Esophagus squamous epithelium (tissue), 4 donors: Measurements from ENCODE around the gene INSIG2.

Experiments
- POLR2A ChIP-seq, 4 donors: fragments of 450-650 bp; IDR thresholded peaks; one replicate each; pipeline ENCODE4 v1.6.1; 2017; ENCODE audit warnings: antibody characterized with exemption in 4 of 4, mild to moderate bottlenecking in 4 of 4, moderate library complexity in 3 of 4
- TF ChIP-seq, protein P1 (sequence below), 6 experiments: fragments of 450-650 bp in 4 of 6; fragments of 200-600 bp in 2 of 6; sonication (generic) in 2 of 6; IDR thresholded peaks; one replicate each; pipeline ENCODE4 v1.5.1; 2016 to 2019; ENCODE audit warnings: antibody characterized with exemption in 6 of 6, mild to moderate bottlenecking in 4 of 6, moderate library complexity in 4 of 6

DNA sequence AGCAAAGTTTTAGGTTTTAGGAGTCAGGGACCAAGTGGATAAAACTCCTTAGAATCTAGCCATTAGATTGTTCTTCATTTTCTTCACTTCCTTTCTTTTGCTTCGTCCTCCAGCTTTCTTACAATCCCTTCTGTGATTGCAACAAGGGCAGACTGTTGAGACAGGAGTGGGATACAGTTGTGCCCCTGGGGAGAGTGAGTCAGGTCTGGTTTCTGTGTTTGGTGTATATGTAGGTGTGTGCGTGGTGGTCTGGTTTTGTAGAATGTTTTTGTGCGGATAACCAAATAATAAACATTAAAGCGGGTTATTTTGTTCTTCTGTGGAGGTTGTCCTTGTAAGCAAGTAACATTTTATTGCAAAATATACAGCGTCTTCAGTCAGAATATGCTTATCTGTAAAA, 7.3 kb downstream of the INSIG2 start:
- TF ChIP-seq POLR2A (IDR thresholded peaks at IDR 0.05), result no peak
- TF ChIP-seq, protein P1, sequence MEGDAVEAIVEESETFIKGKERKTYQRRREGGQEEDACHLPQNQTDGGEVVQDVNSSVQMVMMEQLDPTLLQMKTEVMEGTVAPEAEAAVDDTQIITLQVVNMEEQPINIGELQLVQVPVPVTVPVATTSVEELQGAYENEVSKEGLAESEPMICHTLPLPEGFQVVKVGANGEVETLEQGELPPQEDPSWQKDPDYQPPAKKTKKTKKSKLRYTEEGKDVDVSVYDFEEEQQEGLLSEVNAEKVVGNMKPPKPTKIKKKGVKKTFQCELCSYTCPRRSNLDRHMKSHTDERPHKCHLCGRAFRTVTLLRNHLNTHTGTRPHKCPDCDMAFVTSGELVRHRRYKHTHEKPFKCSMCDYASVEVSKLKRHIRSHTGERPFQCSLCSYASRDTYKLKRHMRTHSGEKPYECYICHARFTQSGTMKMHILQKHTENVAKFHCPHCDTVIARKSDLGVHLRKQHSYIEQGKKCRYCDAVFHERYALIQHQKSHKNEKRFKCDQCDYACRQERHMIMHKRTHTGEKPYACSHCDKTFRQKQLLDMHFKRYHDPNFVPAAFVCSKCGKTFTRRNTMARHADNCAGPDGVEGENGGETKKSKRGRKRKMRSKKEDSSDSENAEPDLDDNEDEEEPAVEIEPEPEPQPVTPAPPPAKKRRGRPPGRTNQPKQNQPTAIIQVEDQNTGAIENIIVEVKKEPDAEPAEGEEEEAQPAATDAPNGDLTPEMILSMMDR (IDR thresholded peaks at IDR 0.05), result no peak
